Measurements from ENCODE around the gene EID2. TPM values are rescaled to one million over a fixed set of nuclear protein-coding genes. Genes with fewer than 3 reads are reported as not detected.

EID2 gene
- total RNA-seq, 2 donors from 2014 or later: 7.3 to 13.5 TPM

- Histone ChIP-seq H3K27me3 (no peaks in the 10 kb centered on the region), H3K27ac (no peak overlapping the region), H3K36me3 (replicated peaks in 1 of 2; ENCODE audit: insufficient read depth in 1 of 2, low read depth in 2 of 2) (no peaks in the 10 kb centered on the region), H3K4me3 (no peak overlapping the region), H3K4me1 (no peaks in the 10 kb centered on the region), H3K9me3 (no peaks in the 10 kb centered on the region)
- ATAC-seq (no peak), DNase-seq (no peak)
- TF ChIP-seq POLR2A (IDR thresholded peaks at IDR 0.05): no peak
- TF ChIP-seq CTCF (IDR thresholded peaks at IDR 0.05): no peak
- intact Hi-C loops (cut with DNase I): no loop called here
- 24 to 27% methylated on average over 4 of the region's 4 CpGs for WGBS, 2 donors
These were observed 42.5 kb upstream of the EID2 start for GRCh38 chr19:39582442-39582841.

GRCh38 chr19:39568604-39569003 is 28.6 kb upstream of the EID2 start:
- intact Hi-C loops (cut with DNase I): no loop called here
- TF ChIP-seq POLR2A (IDR thresholded peaks at IDR 0.05): no peak
- no peak for TF ChIP-seq CTCF (IDR thresholded peaks at IDR 0.05)
- Histone ChIP-seq H3K4me1 (no peaks in the 10 kb centered on the region), H3K9me3 (peaks cover 0 to under 1% (median 0%) of the 10 kb centered on the region in 3 donors), H3K4me3 (no peak overlapping the region), H3K27ac (no peak overlapping the region), H3K36me3 (replicated peaks in 1 of 2; ENCODE audit: insufficient read depth in 1 of 2, low read depth in 2 of 2) (no peaks in the 10 kb centered on the region), H3K27me3 (peaks cover 0 to 4% of the 10 kb centered on the region in 2 donors)
- no peak for DNase-seq
- no peak for ATAC-seq
- 35 to 38% methylated on average over 3 of the region's 3 CpGs for WGBS, 2 donors

- intact Hi-C loops (cut with DNase I): no loop called here
- WGBS, 2 donors: 29 to 39% methylated on average over 3 of the region's 3 CpGs
These were observed 26.1 kb upstream of the EID2 start for GRCh38 chr19:39566064-39566463.

GRCh38 chr19:39563408-39563807 is 23.4 kb upstream of the EID2 start:
- intact Hi-C loops (cut with DNase I): no loop called here
- H3K27ac ChIP-seq: no peak overlapping the region
- H3K4me1 ChIP-seq: no peaks in the 10 kb centered on the region
- no peak overlapping the region for H3K4me3 ChIP-seq
- H3K27me3 ChIP-seq: peaks cover 0 to 4% of the 10 kb centered on the region in 2 donors
- H3K9me3 ChIP-seq: no peaks in the 10 kb centered on the region
- no peak for ATAC-seq
- WGBS, 2 donors: 72 to 75% methylated on average over 2 of the region's 2 CpGs
- H3K36me3 ChIP-seq (replicated peaks in 1 of 2; ENCODE audit: insufficient read depth in 1 of 2, low read depth in 2 of 2): no peaks in the 10 kb centered on the region
- TF ChIP-seq CTCF (IDR thresholded peaks at IDR 0.05) (no peak), POLR2A (IDR thresholded peaks at IDR 0.05) (no peak)
- no peak for DNase-seq

More at GRCh38 chr19:39566064-39566463, 26.1 kb upstream of the EID2 start:
- no peaks in the 10 kb centered on the region for H3K9me3 ChIP-seq
- DNase-seq (no peak), ATAC-seq (no peak)
- H3K4me3 ChIP-seq: no peak overlapping the region
- H3K4me1 ChIP-seq: no peaks in the 10 kb centered on the region
- no peak overlapping the region for H3K27ac ChIP-seq
- TF ChIP-seq POLR2A (IDR thresholded peaks at IDR 0.05): no peak
- TF ChIP-seq CTCF (IDR thresholded peaks at IDR 0.05): no peak
- peaks cover 0 to 4% of the 10 kb centered on the region in 2 donors for H3K27me3 ChIP-seq
- H3K36me3 ChIP-seq (replicated peaks in 1 of 2; ENCODE audit: insufficient read depth in 1 of 2, low read depth in 2 of 2): no peaks in the 10 kb centered on the region

- no peaks in the 10 kb centered on the region for H3K36me3 ChIP-seq (replicated peaks in 1 of 2; ENCODE audit: insufficient read depth in 1 of 2, low read depth in 2 of 2)
- DNase-seq: no peak
- H3K27me3 ChIP-seq: no peaks in the 10 kb centered on the region
- intact Hi-C loops (cut with DNase I): no loop called here
- no peaks in the 10 kb centered on the region for H3K4me1 ChIP-seq
- H3K27ac ChIP-seq: no peak overlapping the region
- TF ChIP-seq CTCF (IDR thresholded peaks at IDR 0.05): no peak
- no peak for TF ChIP-seq POLR2A (IDR thresholded peaks at IDR 0.05)
- H3K4me3 ChIP-seq: no peak overlapping the region
- no peak for ATAC-seq
- 58 to 64% methylated on average over 6 of the region's 6 CpGs for WGBS, 2 donors
- H3K9me3 ChIP-seq: no peaks in the 10 kb centered on the region
These were observed 18.7 kb upstream of the EID2 start for GRCh38 chr19:39558624-39559117.

Measured in body of pancreas (tissue), 4 donors.